GM21825 (cell line): ENCODE measurements around the gene LRRC8B.
"Not testable (repeated sequence)": the region's sequence is repeated elsewhere in the genome, so short reads cannot be mapped to it uniquely, and the experiment has no call there.

ENCODE experiments used
- ATAC-seq: cut with Tn5 transposase; IDR thresholded peaks from one replicate; pipeline ENCODE4 v1.9.1; 2021; ENCODE audit warnings: mild to moderate bottlenecking, moderate library complexity; ENCODE audit not compliant: unreplicated experiment

LRRC8B gene

GRCh38 chr1:89524369-89525168 is at the start of gene LRRC8B:
Gene LRRC8B (plus strand): TSS chr1:89524829. CDS start chr1:89582651, 57,822 bp downstream.
- ATAC-seq: peak; percentile 85

GRCh38 chr1:89475269-89475668 is 49.4 kb upstream of the LRRC8B start:
- no peak for ATAC-seq

- no peak for ATAC-seq
These were observed 48.6 kb upstream of the LRRC8B start for GRCh38 chr1:89476072-89476471.

- ATAC-seq: no peak
These were observed 41.4 kb upstream of the LRRC8B start for GRCh38 chr1:89483010-89483756.

- ATAC-seq: no peak
These were observed 40.9 kb upstream of the LRRC8B start for GRCh38 chr1:89483757-89484077.

GRCh38 chr1:89484092-89485038 is 40.3 kb upstream of the LRRC8B start:
- ATAC-seq: no peak

GRCh38 chr1:89487972-89488371 is 36.7 kb upstream of the LRRC8B start:
- ATAC-seq: no peak

- no peak for ATAC-seq
These were observed 35.4 kb upstream of the LRRC8B start for GRCh38 chr1:89489047-89489729.

- no peak for ATAC-seq
These were observed 34.2 kb upstream of the LRRC8B start for GRCh38 chr1:89490389-89490788.

- ATAC-seq: no peak
These were observed 25.3 kb upstream of the LRRC8B start for GRCh38 chr1:89499320-89499719.

GRCh38 chr1:89502042-89502441 is 22.6 kb upstream of the LRRC8B start:
- no peak for ATAC-seq

GRCh38 chr1:89502895-89503294 is 21.7 kb upstream of the LRRC8B start:
- ATAC-seq: no peak

GRCh38 chr1:89503690-89504089 is 20.9 kb upstream of the LRRC8B start:
- no peak for ATAC-seq

GRCh38 chr1:89510061-89510460 is 14.6 kb upstream of the LRRC8B start:
- ATAC-seq: not testable (repeated sequence)

GRCh38 chr1:89512996-89513720 is 11.5 kb upstream of the LRRC8B start:
- no peak for ATAC-seq

GRCh38 chr1:89516055-89516454 is 8.6 kb upstream of the LRRC8B start:
- no peak for ATAC-seq

- no peak for ATAC-seq
These were observed 6.4 kb upstream of the LRRC8B start for GRCh38 chr1:89518221-89518631.

GRCh38 chr1:89519779-89520358 is 4.8 kb upstream of the LRRC8B start:
- ATAC-seq: no peak

GRCh38 chr1:89521977-89522376 is 2.7 kb upstream of the LRRC8B start:
- ATAC-seq: not testable (repeated sequence)
